Measurements from ENCODE around the gene SEC14L3. TPM values are rescaled to one million over a fixed set of nuclear protein-coding genes. Genes with fewer than 3 reads are reported as not detected.

The SEC14L3 gene
- total and polyA plus RNA-seq, 2 of the 13 experiments (the other 11 are each of a cell fraction or from before 2014, with no cell fraction given): not detected

GRCh38 chr22:30423959-30424533 lies 47.8 kb downstream of the SEC14L3 start (continued):
- TF ChIP-seq AFF4 (CRISPR knock-in tag; IDR thresholded peaks at IDR 0.05) (peak; percentile 30; the same call in 1 of the 2 replicates), ZNF639 (CRISPR knock-in tag; conservative IDR thresholded peaks at IDR 0.05) (no peak), MYPOP (CRISPR knock-in tag; IDR thresholded peaks at IDR 0.05) (peak; percentile 35), ZFY (CRISPR knock-in tag; IDR thresholded peaks at IDR 0.05) (peak; percentile 94), ZC3H4 (CRISPR knock-in tag; IDR thresholded peaks at IDR 0.05; ENCODE audit: borderline replicate concordance) (no peak), ZNF180 (CRISPR knock-in tag; IDR thresholded peaks at IDR 0.05; ENCODE audit: borderline replicate concordance, low read depth) (no peak), ZFP1 (CRISPR knock-in tag; IDR thresholded peaks at IDR 0.05) (no peak; the same call in 1 of the 2 replicates), SMARCE1 (IDR thresholded peaks at IDR 0.05; ENCODE audit: borderline replicate concordance) (no peak), RBM39 (IDR thresholded peaks at IDR 0.05; ENCODE audit: low read depth, low read length, poor library complexity, severe bottlenecking) (no peak), ARID4A (CRISPR knock-in tag; IDR thresholded peaks at IDR 0.05; ENCODE audit: borderline replicate concordance) (peak; percentile 83; the same call in 1 of the 2 replicates), SMAD3 (CRISPR knock-in tag; IDR thresholded peaks at IDR 0.05) (peak; percentile 81), ZNF24 (IDR thresholded peaks at IDR 0.05) (no peak), HMGXB4 (CRISPR knock-in tag; IDR thresholded peaks at IDR 0.05; ENCODE audit: borderline replicate concordance in 1 of 2, low read depth in 1 of 2) (peak; percentile 64 to 86; a peak in 3 of 4 replicates), NCOA2 (CRISPR knock-in tag; IDR thresholded peaks at IDR 0.05) (0 out of 2 replicates have a peak, but pooled peaks have one; percentile 32), HDAC6 (IDR thresholded peaks at IDR 0.05; ENCODE audit: low read depth, low read length) (no peak), KLF11 (CRISPR knock-in tag; IDR thresholded peaks at IDR 0.05) (peak; percentile 71; the same call in 1 of the 2 replicates), HOXA3 (CRISPR knock-in tag; IDR thresholded peaks at IDR 0.05) (peak; percentile 97)

Measured in HepG2 (cell line).